Measurements from ENCODE around the gene NMNAT2.
"Not testable (repeated sequence)": the region's sequence is repeated elsewhere in the genome, so short reads cannot be mapped to it uniquely, and the experiment has no call there.

The NMNAT2 gene

DNA sequence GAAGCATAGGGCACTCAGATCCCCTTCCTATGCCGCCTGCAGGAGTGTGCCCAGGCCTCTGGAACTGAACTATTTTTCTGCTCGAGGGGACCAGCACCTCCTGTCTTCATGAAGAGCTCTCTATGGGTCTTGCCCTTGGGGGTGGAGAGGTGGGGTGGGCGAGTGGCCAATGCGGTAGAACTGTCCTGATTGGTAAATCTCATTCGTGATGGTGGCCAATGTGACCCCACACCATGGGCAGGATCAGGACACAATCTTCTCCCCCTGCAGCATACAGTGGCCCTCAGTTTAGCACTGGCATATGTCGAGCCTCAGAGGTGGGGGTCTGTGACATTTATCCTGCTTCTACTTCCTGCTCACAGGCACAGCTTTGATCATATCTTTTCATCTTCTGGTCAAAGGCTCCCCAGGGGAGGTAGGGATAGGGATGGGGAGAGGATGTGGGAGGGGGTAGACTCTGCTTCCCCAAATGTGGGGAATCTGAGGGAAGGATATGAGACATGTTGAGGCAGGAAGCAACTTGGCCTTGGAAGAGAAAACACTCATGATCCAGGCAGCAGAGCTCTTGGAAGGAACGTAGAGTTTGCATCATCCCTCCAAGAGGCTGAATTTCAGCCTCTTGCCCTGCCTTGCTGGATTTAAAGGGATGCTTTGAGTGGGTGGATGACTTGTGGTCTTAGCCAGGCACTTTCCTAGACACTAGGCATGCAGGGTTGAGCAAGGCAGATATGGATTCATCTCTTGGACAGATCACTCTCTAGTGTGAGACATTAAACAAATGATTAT is 150.3 kb downstream of the NMNAT2 start:
- DNase-seq (ENCODE audit: low spot score) (peak; percentile 27), FAIRE-seq (no peak)

DNA sequence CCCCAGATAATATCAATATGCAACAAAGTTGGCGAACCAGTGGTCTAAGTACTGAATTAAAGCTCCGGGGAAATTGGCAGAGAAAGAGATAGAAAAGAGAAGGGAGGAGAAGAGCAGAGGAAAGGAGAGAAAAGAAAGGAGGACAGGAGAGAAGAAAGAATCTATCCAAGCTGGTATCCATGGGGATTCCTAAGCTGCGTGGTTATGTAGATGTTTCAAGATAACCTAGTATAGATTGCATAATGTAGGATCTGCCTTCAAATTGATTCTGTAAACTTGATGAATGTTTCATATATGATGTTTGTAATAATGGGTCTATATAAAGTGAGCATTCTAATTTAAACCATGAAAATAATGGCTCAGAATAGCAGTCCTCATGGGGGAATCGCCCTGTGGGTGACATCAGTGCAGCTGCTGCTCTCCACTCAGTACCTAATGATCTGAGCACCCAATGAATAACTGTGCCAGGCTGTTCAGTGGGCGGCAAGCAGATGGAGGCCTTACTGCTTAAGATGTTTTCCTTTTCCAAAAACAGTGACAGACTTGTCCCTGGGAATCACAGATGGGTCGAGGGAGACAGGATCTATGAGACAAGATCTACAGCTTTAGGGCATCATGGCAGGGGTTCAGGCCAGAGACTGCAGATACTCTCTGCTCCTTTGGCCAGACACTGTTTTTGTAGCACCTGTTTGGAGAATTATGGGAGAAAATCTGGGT is 154.1 kb downstream of the NMNAT2 start:
- DNase-seq (ENCODE audit: low spot score) (no peak), FAIRE-seq (no peak)

DNA sequence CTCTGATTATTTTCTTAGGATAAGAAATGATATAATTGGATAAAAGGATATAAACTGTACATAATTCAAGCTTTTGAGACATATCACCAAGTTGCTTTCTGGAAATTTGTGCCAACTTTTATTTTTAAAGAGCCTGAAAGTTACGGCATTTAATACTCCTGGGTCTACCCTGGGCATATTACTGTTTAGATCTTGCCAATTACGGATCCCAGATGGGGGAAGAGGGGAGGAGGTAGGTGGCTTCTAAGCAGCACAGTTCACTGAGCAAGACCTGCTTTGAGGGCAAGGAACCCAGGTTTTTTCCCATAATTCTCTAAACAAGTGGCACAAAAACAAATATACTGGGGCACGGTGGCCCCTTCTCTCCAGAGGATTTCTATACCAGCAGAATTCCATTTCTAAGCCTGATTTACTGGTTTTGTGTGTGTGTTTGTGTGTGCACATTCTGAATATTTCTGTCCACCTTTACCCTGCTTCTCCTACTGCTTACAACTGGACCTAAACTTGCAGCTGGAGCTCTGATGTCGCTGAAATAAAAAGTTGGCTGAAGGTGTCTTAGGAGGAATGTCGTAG is 155.5 kb downstream of the NMNAT2 start:
- FAIRE-seq (no peak), DNase-seq (ENCODE audit: low spot score) (no peak)

DNA sequence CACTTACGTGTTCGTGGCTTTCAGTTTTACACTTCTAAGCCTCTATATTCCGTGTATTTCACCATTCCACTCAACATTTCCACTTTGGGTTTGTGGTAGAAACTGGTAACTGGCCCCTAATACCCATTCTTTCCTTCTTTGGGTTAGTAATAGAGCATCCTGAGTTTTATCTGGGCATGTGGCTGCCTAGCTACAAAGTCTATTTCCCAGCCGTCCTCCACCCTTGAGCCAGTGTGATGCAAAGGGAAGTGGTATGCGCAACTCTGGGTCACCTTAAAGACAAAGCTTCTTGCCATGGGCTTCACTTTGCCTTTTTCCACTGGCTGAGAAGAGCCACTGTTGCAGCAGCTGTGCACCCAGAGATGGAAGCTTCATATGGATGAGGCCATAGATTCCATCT is 158.3 kb downstream of the NMNAT2 start:
- no peak for DNase-seq (ENCODE audit: low spot score)
- FAIRE-seq, result no peak

DNA sequence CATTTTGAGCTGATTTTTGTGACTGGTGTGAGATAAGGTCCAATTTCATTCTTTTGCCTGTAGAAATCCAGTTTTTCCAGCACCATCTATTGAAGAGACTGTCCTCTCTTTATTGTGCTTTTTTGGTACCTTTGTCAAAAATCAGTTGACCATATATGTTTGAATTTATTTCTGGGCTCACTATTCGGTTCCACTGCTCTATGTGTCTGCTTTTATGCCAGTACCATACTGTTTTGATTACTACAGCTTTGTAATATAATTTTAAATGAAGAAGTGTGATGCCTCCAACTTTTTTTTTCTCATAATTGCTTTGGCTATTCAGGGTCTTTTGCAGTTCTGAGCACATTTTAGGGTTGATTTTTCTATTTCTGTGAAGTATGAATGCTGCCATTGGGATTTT is 163.1 kb downstream of the NMNAT2 start:
- DNase-seq (ENCODE audit: low spot score) (no peak), FAIRE-seq (no peak)

DNA sequence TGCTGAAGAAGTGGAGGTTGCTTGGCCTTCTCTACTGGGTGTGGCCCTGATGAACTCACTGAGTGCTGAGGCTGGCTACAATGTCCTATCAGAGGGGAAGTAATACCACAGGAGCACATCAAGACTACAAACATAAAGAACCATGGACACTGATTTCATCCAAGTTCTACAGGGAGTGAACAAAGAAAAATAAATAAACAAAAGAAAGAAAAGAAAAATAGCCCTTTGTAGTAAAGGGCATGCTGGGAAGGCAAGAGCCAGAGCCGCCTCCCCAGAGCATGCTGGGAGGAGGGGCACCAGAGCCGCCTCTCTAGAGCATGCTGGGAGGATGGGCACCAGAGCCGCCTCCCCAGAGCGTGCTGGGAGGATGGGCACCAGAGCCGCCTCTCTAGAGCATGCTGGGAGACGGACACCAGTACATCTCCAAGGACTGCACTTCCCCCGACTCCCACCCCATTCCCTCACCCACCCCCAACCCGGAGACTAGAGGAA is 166.2 kb downstream of the NMNAT2 start:
- DNase-seq (ENCODE audit: low spot score), result no peak
- no peak for FAIRE-seq

DNA sequence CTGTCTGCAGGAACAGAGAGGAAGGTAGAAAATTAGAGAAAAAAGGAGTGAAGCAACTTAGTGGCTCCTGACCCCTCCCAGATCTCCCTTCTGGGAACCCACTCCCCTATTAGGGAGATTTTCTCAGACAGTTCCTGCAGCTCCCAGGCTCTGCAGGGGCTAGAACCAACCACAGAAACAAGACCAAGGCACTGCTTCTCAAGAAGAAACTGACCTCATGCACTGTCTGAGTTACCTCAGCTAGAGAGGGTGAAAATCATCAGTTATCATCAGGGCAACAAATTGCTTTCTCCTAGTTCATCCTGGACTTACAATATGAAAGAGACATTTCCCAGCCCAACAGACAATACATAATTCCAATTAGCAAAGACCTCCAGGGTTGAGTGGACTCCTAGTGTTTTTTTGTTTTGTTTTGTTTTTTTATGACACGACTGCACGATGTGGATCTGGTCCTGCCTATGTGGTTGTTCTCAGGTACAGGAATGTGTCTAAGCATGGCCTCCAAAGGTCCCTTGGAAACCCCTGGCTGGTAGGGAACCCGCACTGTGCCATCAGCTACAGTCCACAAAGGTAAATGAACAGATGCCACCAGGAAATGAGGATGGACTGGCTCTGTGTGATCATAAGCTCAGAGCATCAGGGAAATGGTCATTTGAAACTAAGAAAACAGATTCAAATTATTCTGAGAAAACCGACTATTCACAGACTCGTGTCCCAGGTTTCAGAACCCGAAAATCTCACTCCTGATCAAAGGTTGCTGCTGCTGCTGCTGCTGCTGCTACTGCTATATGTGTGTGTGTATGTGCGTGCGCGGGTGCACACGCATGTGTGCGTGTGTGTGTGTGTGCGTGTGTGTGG is 166.8 kb downstream of the NMNAT2 start:
- FAIRE-seq (no peak), DNase-seq (ENCODE audit: low spot score) (no peak)

DNA sequence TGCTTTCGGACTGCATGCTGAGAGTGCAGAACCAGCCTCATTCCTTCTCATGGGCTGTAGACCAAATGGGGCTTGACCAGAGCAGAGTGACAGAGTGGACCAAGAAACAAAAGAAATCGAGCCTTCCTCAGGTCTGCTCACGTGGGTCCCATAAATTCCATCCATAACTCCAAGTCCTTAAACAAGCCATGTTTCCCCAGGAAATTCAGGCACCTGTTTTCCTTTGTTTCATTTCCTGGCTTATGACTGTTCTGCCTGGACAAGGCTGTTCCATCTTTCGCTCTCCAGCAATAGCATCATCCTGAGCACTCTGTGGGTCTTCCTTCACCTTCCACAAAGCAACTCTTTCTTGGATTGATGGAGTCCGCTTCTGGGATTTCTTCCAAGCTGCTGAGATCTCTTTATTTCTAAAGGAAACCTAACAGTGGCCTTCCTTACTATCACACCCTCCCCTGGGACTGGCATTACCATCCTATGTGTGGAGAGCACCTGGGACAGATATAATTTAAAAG is 168.2 kb downstream of the NMNAT2 start:
- FAIRE-seq, result no peak
- no peak for DNase-seq (ENCODE audit: low spot score)

DNA sequence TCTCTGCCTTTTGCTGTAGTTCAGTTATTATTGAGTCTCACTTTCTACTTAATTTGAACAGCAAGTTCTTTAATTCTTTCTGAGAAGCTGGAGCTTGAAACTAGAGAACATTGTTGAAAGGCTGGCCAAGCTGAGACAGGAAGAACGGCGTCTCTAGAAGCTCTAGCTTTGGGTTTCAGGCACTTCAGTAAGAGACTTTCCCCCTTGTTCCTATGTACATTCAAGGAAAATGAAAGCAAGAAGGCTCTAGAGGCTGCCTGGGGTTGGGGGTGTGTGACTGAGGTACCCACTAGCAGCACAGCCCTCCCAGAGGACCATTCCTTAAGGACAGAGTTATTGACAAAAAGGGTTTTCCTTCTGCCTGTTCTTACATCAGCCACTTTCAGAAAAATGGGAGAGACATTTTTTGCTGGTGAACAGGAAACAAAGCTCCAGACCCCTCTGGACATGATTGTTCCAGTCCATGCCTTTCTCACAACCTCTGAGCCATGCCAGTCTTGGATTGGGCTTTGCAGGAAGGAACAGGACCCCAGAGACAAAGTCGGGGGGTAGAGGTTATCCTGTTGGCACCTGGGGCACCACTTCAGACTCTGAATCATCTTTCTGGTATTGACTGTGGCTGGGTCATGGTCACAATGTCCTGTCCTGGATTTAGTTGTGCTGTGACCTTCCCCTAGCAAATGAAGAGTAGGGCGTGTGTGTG is 169.0 kb downstream of the NMNAT2 start:
- FAIRE-seq (no peak), DNase-seq (ENCODE audit: low spot score) (no peak)

DNA sequence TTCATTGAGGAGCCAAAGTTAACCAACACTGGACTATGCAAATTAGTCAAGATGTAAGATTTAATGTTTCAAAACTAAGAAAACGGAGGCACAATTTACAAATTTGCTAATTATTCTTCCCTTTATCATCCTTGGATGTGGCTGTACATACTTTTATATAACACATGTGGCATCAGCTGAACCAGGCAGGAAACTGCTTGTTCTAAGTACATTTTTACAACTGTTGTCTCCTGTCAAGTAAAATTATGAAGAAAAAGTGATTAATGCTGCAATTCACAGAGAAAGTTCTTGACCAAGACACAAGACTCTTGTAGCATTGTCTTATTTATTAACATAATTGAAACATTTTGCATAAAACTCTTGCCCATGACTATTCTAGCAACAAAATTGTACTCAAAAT is 170.2 kb downstream of the NMNAT2 start:
- DNase-seq (ENCODE audit: low spot score) (no peak), FAIRE-seq (no peak)

DNA sequence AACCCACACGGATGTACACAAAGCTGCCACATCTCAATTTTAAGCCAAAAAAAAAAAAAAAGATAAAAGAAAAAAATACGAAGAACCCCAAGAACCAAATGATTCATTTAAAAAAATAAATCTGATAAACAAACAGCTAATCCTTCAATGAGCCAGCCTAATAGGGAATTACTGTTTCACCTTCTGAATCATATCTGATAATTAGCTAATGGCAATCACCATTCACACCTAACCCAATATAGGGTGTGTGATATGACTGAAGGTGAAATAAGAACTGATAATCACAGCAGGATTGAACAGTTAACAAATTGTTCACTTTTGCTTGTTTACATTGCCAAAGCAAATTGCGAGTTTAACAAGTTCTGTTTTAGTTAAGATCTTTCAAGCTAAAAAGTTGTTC is 170.7 kb downstream of the NMNAT2 start:
- FAIRE-seq, result no peak
- DNase-seq (ENCODE audit: low spot score), result no peak

DNA sequence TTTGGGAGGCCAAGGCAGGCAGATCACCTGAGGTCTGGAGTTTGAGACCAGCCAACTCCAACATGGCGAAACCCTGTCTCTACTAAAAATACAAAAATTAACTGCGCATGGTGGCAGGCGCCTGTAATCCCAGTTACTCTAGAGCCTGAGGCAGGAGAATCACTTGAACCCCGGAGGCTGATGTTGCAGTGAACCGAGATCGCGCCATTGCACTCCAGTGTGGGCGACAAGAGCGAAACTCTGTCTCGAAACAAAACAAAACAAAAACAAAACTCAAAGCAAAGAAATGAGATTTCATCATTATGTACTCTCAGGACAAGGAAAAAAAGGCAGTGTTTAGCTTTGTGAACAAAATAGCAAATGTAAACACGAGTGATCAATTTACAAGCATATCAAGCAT is 171.1 kb downstream of the NMNAT2 start:
- FAIRE-seq, result no peak
- no peak for DNase-seq (ENCODE audit: low spot score)

DNA sequence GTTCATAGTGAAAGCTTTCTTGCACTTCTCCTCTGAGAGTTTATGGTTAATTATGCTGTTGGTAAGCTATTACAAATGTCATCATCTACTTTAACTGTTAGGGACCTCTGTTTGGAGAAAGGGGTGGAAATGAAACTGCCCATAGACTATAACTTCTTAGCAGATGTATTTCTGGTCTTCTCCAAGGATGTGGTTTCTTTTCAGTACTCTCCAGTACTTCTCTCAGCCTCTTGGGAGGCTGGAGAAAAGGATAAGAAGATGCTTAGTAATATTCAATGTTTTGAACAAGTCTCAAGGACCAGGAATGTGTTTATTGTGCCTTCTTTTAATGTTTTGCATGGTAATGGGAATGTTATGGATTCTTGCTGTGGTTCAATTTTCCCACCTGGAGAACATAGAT is 171.7 kb downstream of the NMNAT2 start:
- DNase-seq (ENCODE audit: low spot score) (no peak), FAIRE-seq (no peak)

DNA sequence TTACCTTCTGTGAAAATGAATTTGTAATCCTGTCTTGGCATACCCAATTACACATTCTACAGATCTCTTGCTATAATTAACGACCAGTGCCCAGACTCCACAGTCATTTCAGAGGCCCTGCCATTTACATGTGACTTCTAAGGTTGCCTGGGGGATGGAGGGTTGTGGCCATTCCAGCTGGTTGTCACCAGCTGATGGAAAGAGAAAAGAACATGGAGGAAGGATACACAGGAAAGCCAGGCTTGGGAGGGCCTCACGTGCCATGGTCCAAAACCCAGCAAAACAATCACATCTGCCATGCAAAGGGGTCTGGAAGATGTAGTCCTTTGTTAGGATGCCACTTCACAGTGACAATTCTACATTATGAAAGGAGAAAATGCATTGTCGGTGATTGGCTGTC is 172.8 kb downstream of the NMNAT2 start:
- DNase-seq (ENCODE audit: low spot score), result no peak
- no peak for FAIRE-seq

DNA sequence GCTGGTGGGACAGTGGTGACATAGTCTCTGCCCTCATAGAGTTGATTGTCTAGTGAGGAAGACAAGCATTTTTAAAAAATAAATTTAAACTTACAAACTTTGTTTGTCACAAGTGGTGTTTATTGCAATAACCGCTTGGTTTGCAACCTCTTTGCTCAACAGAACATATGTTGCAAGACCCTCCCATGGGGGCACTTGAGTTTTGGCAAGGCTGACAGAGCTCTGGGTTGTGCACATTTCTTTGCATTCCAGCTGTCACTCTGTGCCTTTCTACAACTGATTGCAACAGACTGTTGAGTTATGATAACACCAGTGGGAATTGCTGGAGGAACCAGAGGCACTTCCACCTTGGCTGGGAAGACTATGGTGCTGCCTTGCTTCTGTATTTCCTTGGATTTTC is 173.7 kb downstream of the NMNAT2 start:
- no peak for DNase-seq (ENCODE audit: low spot score)
- no peak for FAIRE-seq

DNA sequence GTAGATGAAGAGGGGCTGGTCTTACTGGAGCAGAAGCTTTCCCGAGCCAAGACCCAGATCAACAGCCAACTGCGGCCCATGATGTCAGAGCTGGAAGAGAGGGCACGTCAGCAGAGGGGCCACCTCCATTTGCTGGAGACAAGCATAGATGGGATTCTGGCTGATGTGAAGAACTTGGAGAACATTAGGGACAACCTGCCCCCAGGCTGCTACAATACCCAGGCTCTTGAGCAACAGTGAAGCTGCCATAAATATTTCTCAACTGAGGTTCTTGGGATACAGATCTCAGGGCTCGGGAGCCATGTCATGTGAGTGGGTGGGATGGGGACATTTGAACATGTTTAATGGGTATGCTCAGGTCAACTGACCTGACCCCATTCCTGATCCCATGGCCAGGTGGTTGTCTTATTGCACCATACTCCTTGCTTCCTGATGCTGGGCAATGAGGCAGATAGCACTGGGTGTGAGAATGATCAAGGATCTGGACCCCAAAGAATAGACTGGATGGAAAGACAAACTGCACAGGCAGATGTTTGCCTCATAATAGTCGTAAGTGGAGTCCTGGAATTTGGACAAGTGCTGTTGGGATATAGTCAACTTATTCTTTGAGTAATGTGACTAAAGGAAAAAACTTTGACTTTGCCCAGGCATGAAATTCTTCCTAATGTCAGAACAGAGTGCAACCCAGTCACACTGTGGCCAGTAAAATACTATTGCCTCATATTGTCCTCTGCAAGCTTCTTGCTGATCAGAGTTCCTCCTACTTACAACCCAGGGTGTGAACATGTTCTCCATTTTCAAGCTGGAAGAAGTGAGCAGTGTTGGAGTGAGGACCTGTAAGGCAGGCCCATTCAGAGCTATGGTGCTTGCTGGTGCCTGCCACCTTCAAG is 174.8 kb downstream of the NMNAT2 start:
- DNase-seq (ENCODE audit: low spot score), result no peak
- FAIRE-seq, result no peak

DNA sequence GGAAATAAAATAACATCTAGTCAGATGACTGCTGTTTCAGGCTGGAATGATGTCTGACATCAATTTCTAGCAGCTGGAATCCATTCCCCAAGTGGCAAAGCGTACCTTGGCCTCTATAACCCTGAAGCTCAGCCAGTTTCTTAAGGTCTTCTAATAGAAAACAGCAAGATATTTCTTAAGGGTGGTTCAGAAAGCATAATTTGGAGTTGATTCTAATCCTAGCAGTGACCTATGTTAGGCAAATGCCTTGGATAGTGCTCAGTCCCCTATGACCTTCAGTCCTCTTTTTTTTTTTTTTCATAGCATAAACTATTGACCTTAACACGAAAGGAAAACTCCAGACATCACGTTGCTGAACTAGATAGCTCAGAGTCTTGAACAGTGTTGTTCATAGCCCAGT is 175.6 kb downstream of the NMNAT2 start:
- DNase-seq (ENCODE audit: low spot score) (no peak), FAIRE-seq (no peak)

DNA sequence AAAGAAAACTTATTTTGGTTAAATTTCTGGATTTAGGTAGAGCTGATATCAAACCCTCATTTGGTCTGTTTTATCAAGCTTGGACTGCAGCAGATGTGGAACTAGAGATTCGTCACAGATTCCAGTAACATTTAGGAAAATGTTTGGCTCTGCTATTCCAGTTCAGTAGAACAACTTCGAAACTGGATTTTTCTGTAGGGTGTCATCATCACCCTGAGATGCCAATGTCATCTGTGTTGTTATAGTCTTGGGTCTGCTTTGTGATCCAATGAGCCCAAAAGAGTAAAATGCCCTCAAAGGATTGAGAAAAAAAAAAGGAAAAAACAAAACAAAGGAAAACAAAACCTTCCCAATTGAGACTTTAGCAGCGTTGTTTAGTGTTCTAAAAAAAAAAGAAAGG is 176.7 kb downstream of the NMNAT2 start:
- DNase-seq (ENCODE audit: low spot score) (no peak), FAIRE-seq (no peak)

DNA sequence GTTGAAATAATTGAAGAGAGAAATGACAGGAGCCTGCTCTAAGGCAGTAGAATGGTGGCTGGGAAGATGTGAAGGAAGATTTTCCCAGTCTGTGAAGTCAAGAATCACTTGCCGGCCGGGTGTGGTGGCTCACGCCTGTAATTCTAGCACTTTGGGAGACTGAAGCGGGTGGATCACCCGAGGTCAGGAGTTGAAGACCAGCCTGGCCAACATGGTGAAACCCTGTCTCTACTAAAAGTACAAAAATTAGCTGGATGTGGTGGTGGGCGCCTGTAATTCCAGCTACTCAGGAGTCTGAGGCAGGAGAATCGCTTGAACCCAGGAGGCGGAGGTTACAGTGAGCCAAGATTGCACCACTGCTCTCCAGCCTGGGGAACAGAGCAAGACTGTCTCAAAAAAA is 177.3 kb downstream of the NMNAT2 start:
- DNase-seq (ENCODE audit: low spot score); FAIRE-seq: not testable (repeated sequence)

DNA sequence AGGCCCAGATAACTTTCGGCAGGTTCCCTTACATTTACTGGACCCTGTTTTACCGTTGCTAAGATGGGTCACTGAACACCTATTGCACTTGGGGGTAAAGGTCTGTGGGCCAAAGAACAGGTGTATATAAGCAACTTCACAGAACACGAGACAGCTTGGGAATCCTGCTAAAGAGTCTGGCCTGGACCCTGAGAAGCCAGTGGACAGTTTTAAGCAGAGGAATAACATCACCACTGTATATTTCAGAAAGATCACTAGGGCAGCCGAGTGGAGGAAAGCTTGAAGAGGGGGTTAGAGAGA is 177.7 kb downstream of the NMNAT2 start:
- no peak for DNase-seq (ENCODE audit: low spot score)
- FAIRE-seq, result no peak
